Measurements from ENCODE around the gene TPI1. TPM values are rescaled to one million over a fixed set of nuclear protein-coding genes. Genes with fewer than 3 reads are reported as not detected.
"Not testable (repeated sequence)": the region's sequence is repeated elsewhere in the genome, so short reads cannot be mapped to it uniquely, and the experiment has no call there.

Gene TPI1
- total RNA-seq, 2 donors from 2014 or later: 404 to 443 TPM

GRCh38 chr12:6869049-6870021 lies 2.0 kb downstream of the TPI1 start:
- TF ChIP-seq POLR2A (IDR thresholded peaks at IDR 0.05) (no peak), POLR2AphosphoS5 (IDR thresholded peaks at IDR 0.05) (peak; percentile 73), CTCF (IDR thresholded peaks at IDR 0.05) (peak; percentile 85 to 94 (median 92))
- H3K4me1 ChIP-seq (replicated peaks): peaks cover 16% of the 10 kb centered on the region
- DNase-seq (ENCODE audit: low spot score): peak; percentile 81
- H3K27me3 ChIP-seq (replicated peaks; ENCODE audit: insufficient read depth): no peaks in the 10 kb centered on the region
- H3K36me3 ChIP-seq: peaks cover 3 to 5% of the 10 kb centered on the region in 2 donors
- WGBS: 29% methylated on average over 12 of the region's 12 CpGs
- H3K27ac ChIP-seq: peak overlapping the region in 1 of 2 donors; percentile 91
- intact Hi-C loops (cut with DNase I): loop anchor here (10.0 kb wide), 2 partner anchors 65 to 95 kb away; no protein-coding TSS in a partner anchor
- no peak overlapping the region for H3K4me3 ChIP-seq
- H3K9me3 ChIP-seq: no peaks in the 10 kb centered on the region

GRCh38 chr12:6870304-6870703 lies 3.0 kb downstream of the TPI1 start:
- H3K4me1 ChIP-seq (replicated peaks): peaks cover 16% of the 10 kb centered on the region
- DNase-seq (ENCODE audit: low spot score); H3K9me3 ChIP-seq; H3K4me3 ChIP-seq; H3K27me3 ChIP-seq (replicated peaks; ENCODE audit: insufficient read depth); H3K27ac ChIP-seq; H3K36me3 ChIP-seq: not testable (repeated sequence)
- WGBS: 66% methylated on average over 4 of the region's 4 CpGs
- intact Hi-C loops (cut with DNase I): loop anchor here (10.0 kb wide), 2 partner anchors 64 to 94 kb away; no protein-coding TSS in a partner anchor

GRCh38 chr12:6871052-6871957 lies 4.0 kb downstream of the TPI1 start:
- H3K4me3 ChIP-seq: no peak overlapping the region
- H3K4me1 ChIP-seq (replicated peaks): peaks cover 16% of the 10 kb centered on the region
- TF ChIP-seq POLR2A (IDR thresholded peaks at IDR 0.05): no peak
- TF ChIP-seq CTCF (IDR thresholded peaks at IDR 0.05): no peak
- TF ChIP-seq POLR2AphosphoS5 (IDR thresholded peaks at IDR 0.05): no peak
- H3K9me3 ChIP-seq: no peaks in the 10 kb centered on the region
- intact Hi-C loops (cut with DNase I): loop anchor here (10.0 kb wide), 2 partner anchors 63 to 93 kb away; no protein-coding TSS in a partner anchor
- no peaks in the 10 kb centered on the region for H3K27me3 ChIP-seq (replicated peaks; ENCODE audit: insufficient read depth)
- H3K27ac ChIP-seq: peak overlapping the region; percentile 68 to 75
- no peak for DNase-seq (ENCODE audit: low spot score)
- WGBS: 70% methylated on average over 12 of the region's 12 CpGs
- peaks cover 0 to 3% of the 10 kb centered on the region in 2 donors for H3K36me3 ChIP-seq

- peak overlapping the region; percentile 68 to 75 for H3K27ac ChIP-seq
- 1% methylated on average over 40 of the region's 40 CpGs for WGBS
- DNase-seq (ENCODE audit: low spot score): peak; percentile 70
- TF ChIP-seq CTCF (IDR thresholded peaks at IDR 0.05) (peak; percentile 78 to 94 (median 87)), POLR2A (IDR thresholded peaks at IDR 0.05) (no peak)
- intact Hi-C loops (cut with DNase I): loop anchor here (1.0 to 10.0 kb wide), 3 partner anchors 19 to 92 kb away; no protein-coding TSS in a partner anchor
- H3K9me3 ChIP-seq: no peaks in the 10 kb centered on the region
- H3K27me3 ChIP-seq (replicated peaks; ENCODE audit: insufficient read depth): no peaks in the 10 kb centered on the region
- H3K4me3 ChIP-seq: peak overlapping the region; percentile 49 to 71
- H3K4me1 ChIP-seq (replicated peaks): peaks cover 16% of the 10 kb centered on the region
- H3K36me3 ChIP-seq: peaks cover 0 to 3% of the 10 kb centered on the region in 2 donors
Measured at GRCh38 chr12:6872073-6873048, 5.0 kb downstream of the TPI1 start.

All from prostate gland (tissue), 2 donors.